H1 (cell line): Measurements from ENCODE around the gene CDC123. TPM values are rescaled to one million over a fixed set of nuclear protein-coding genes. Genes with fewer than 3 reads are reported as not detected.
"Not testable (repeated sequence)": the region's sequence is repeated elsewhere in the genome, so short reads cannot be mapped to it uniquely, and the experiment has no call there.

ENCODE experiments used
- CTCF ChIA-PET: fragments of 300-600 bp; sonication (Branson Sonifier 250); formaldehyde crosslinking; loops from one replicate; lab custom pipeline; 2021; ENCODE audit not compliant: partially characterized antibody; lab: Charles Lee
- POLR2A ChIA-PET: fragments of 300-600 bp; sonication (Branson Sonifier 250); formaldehyde crosslinking; loops from one replicate; lab custom pipeline; 2021; ENCODE audit warnings: inconsistent platforms; ENCODE audit not compliant: partially characterized antibody; lab: Charles Lee
- DNase-seq, 2 experiments: peaks; one replicate each; pipeline versions ENCODE4 v3.0.0 to v3.0.0-alpha.2; 2010 to 2022; ENCODE audit warnings: low spot score in 2 of 2, low read depth in 1 of 2, mixed read lengths in 1 of 2
- FAIRE-seq: peaks from 2 replicates; lab custom pipeline; 2011; peaks lifted over from hg19 to GRCh38; lab: Jason Lieb, UNC
- H2AFZ ChIP-seq: 2 replicates; pipeline ENCODE4 v1.8.1; 2012; ENCODE audit warnings: low read length, inconsistent platforms
- H2AK5ac ChIP-seq: 2 replicates; pipeline ENCODE4 v1.6.1; 2013; ENCODE audit warnings: low read depth, low read length
- H2BK120ac ChIP-seq: replicated peaks from 2 replicates; pipeline ENCODE3; 2013; ENCODE audit warnings: low read depth, low read length, inconsistent platforms
- H2BK12ac ChIP-seq: 2 replicates; pipeline ENCODE4 v1.6.1; 2013; ENCODE audit warnings: low read depth, low read length
- H2BK15ac ChIP-seq: 2 replicates; pipeline ENCODE4 v1.6.1; 2013; ENCODE audit warnings: low read length
- H2BK20ac ChIP-seq: 2 replicates; pipeline ENCODE4 v1.6.1; 2013; ENCODE audit warnings: low read length
- H2BK5ac ChIP-seq: 2 replicates; pipeline ENCODE4 v1.6.1; 2013; ENCODE audit warnings: low read depth, low read length
- H3K14ac ChIP-seq: 2 replicates; pipeline ENCODE4 v1.6.1; 2013; ENCODE audit warnings: inconsistent platforms; ENCODE audit not compliant: insufficient read length
- H3K18ac ChIP-seq: 2 replicates; pipeline ENCODE4 v1.6.1; 2013; ENCODE audit warnings: low read length; ENCODE audit errors: extremely low read depth
- H3K23ac ChIP-seq: 2 replicates; pipeline ENCODE4 v1.6.1; 2013; ENCODE audit warnings: inconsistent platforms; ENCODE audit not compliant: insufficient read length
- H3K23me2 ChIP-seq: 2 replicates; pipeline ENCODE4 v1.6.1; 2013; ENCODE audit warnings: low read depth, low read length
- H3K27ac ChIP-seq: 2 replicates; pipeline ENCODE4 v1.6.1; 2011; ENCODE audit warnings: low read depth, low read length, inconsistent platforms
- H3K27me3 ChIP-seq, 4 experiments: replicated peaks in 1 of 4; 1 replicate in 1 of 4; 2 replicates in 3 of 4; pipeline versions ENCODE4 v1.6.1 to v1.8.1; 2011 to 2013; ENCODE audit warnings: low read length in 3 of 4, mild to moderate bottlenecking in 3 of 4, inconsistent platforms in 2 of 4, mixed read lengths in 2 of 4, moderate library complexity in 1 of 4; ENCODE audit not compliant: control insufficient read depth in 3 of 4, insufficient read depth in 3 of 4; ENCODE audit errors: extremely low read depth in 1 of 4
- H3K36me3 ChIP-seq, 4 experiments: 2 replicates each; pipeline versions ENCODE4 v1.6.1 to v1.8.1; 2011 to 2013; ENCODE audit warnings: mild to moderate bottlenecking in 4 of 4, low read length in 3 of 4, moderate library complexity in 2 of 4, control low read depth in 1 of 4, inconsistent platforms in 1 of 4; ENCODE audit not compliant: insufficient read depth in 4 of 4, control insufficient read depth in 2 of 4
- H3K4ac ChIP-seq: replicated peaks from 2 replicates; pipeline ENCODE3; 2013; ENCODE audit warnings: low read length, low read depth, mixed read lengths, inconsistent platforms; ENCODE audit not compliant: insufficient read length
- H3K4me1 ChIP-seq, 4 experiments: replicated peaks in 1 of 4; 1 replicate in 1 of 4; 2 replicates in 3 of 4; pipeline versions ENCODE4 v1.6.1 to v1.8.1; 2011 to 2013; ENCODE audit warnings: low read length in 3 of 4, inconsistent platforms in 2 of 4, mixed read lengths in 1 of 4; ENCODE audit not compliant: insufficient read depth in 4 of 4, control insufficient read depth in 3 of 4
- H3K4me2 ChIP-seq, 2 experiments: 2 replicates each; pipeline versions ENCODE4 v1.6.1 to v1.8.1; 2011 to 2013; ENCODE audit warnings: low read depth in 2 of 2, low read length in 2 of 2, control low read depth in 1 of 2, inconsistent platforms in 1 of 2, mild to moderate bottlenecking in 1 of 2; ENCODE audit not compliant: insufficient read depth in 1 of 2
- H3K4me3 ChIP-seq, 4 experiments: fragments of 200-600, 300-600 bp in 1 of 4; sonication (generic), shearing (Covaris generic), sonication (Bioruptor Twin) in 1 of 4; 2 replicates each; pipeline versions ENCODE4 v1.5.1 to v1.8.1; 2011 to 2016; ENCODE audit warnings: low read length in 4 of 4, low read depth in 3 of 4, control low read depth in 2 of 4, inconsistent platforms in 2 of 4, mild to moderate bottlenecking in 2 of 4, mixed read lengths in 1 of 4, moderate library complexity in 1 of 4; ENCODE audit not compliant: insufficient read depth in 2 of 4; ENCODE audit errors: extremely low read depth in 1 of 4
- H3K56ac ChIP-seq: replicated peaks from 2 replicates; pipeline ENCODE3; 2013; ENCODE audit warnings: low read depth, mild to moderate bottlenecking, mixed read lengths, low read length, inconsistent platforms; ENCODE audit not compliant: insufficient read length
- H3K79me1 ChIP-seq: 2 replicates; pipeline ENCODE4 v1.6.1; 2013; ENCODE audit warnings: low read depth, low read length, control low read depth
- H3K79me2 ChIP-seq, 2 experiments: 2 replicates each; pipeline versions ENCODE4 v1.6.1 to v1.8.1; 2012 to 2013; ENCODE audit warnings: low read length in 2 of 2, mild to moderate bottlenecking in 2 of 2, inconsistent platforms in 1 of 2; ENCODE audit not compliant: insufficient read depth in 2 of 2, control insufficient read depth in 1 of 2
- H3K9ac ChIP-seq, 4 experiments: replicated peaks in 1 of 4; 1 replicate in 1 of 4; 2 replicates in 3 of 4; pipeline versions ENCODE4 v1.6.1 to v1.8.1; 2011 to 2013; ENCODE audit warnings: low read depth in 3 of 4, low read length in 3 of 4, control low read depth in 2 of 4, mild to moderate bottlenecking in 2 of 4, moderate library complexity in 2 of 4, inconsistent platforms in 1 of 4; ENCODE audit errors: extremely low read depth in 1 of 4
- H3K9me3 ChIP-seq, 2 experiments: 2 replicates each; pipeline versions ENCODE4 v1.6.1 to v1.8.1; 2012 to 2013; ENCODE audit warnings: mild to moderate bottlenecking in 2 of 2, moderate library complexity in 2 of 2, control low read depth in 1 of 2, inconsistent platforms in 1 of 2, low read depth in 1 of 2, low read length in 1 of 2, mixed read lengths in 1 of 2; ENCODE audit not compliant: insufficient read depth in 2 of 2
- H4K20me1 ChIP-seq, 2 experiments: replicated peaks in 1 of 2; 2 replicates each; pipeline versions ENCODE3 to v1.8.1; 2011 to 2013; ENCODE audit warnings: inconsistent platforms in 2 of 2, low read length in 2 of 2, mild to moderate bottlenecking in 1 of 2; ENCODE audit not compliant: insufficient read depth in 2 of 2, control insufficient read depth in 1 of 2
- H4K5ac ChIP-seq: 2 replicates; pipeline ENCODE4 v1.6.1; 2013; ENCODE audit warnings: low read length, low read depth, mixed read lengths, inconsistent platforms; ENCODE audit not compliant: insufficient read length
- H4K8ac ChIP-seq: 2 replicates; pipeline ENCODE4 v1.8.0; 2013; ENCODE audit warnings: mild to moderate bottlenecking, moderate library complexity, low read length, inconsistent platforms; ENCODE audit not compliant: insufficient read depth; ENCODE audit errors: extremely low read depth
- H4K91ac ChIP-seq: replicated peaks from 2 replicates; pipeline ENCODE3; 2013; ENCODE audit warnings: low read length, mixed read lengths, inconsistent platforms; ENCODE audit not compliant: insufficient read length
- WGBS, 2 experiments: shearing (Covaris generic) in 1 of 2; methylation state at CpG; one replicate each; pipeline versions ENCODE4 v1.1.6 to v1.1.7; 2013 to 2015; ENCODE audit warnings: low lambda C conversion rate in 2 of 2, mixed read lengths in 2 of 2, inconsistent platforms in 1 of 2, low coverage in 1 of 2, missing lambda C conversion rate in 1 of 2; ENCODE audit not compliant: insufficient replicate concordance in 2 of 2, insufficient coverage in 1 of 2, insufficient read length in 1 of 2; ENCODE audit errors: extremely low coverage in 1 of 2, missing lambda C conversion rate in 1 of 2; 5-methylcytosine and 5-hydroxymethylcytosine counted together
- polyA plus RNA-seq, 7 experiments: library from polyadenylated mRNA; depleted of rRNA in 3 of 7; stranded (reverse) in 5 of 7; unstranded in 2 of 7; fragments of >200 nt in 5 of 7; fragments of 200-250 nt in 2 of 7; gene quantifications; 1 replicate in 5 of 7; 2 replicates in 1 of 7; 4 replicates in 1 of 7; pipeline versions ENCODE4 v1.2.1 to v1.2.3, GENCODE V29; 2011 to 2013; ENCODE audit warnings: missing spikeins in 2 of 7, mixed read lengths in 2 of 7
- total RNA-seq: library from RNA; stranded (reverse); fragmentation: NEBNext Ultra II Directional; extraction: Animal tissue kit (Norgen Biotek cat#: 25700); gene quantifications from 2 replicates; pipeline ENCODE4 v1.2.1, GENCODE V29; 2021

Gene CDC123
- total and polyA plus RNA-seq, 2 of the 8 experiments (the other 6 are each of a cell fraction or from before 2014, with no cell fraction given): 115 to 202 TPM

GRCh38 chr10:12250702-12251101 lies 54.7 kb downstream of the CDC123 start:
- H3K23ac ChIP-seq, H3K27me3 ChIP-seq, FAIRE-seq, DNase-seq, H3K4me1 ChIP-seq, H3K9ac ChIP-seq, H4K5ac ChIP-seq, H4K91ac ChIP-seq, H3K4me2 ChIP-seq, H3K27ac ChIP-seq, H3K18ac ChIP-seq, H2BK12ac ChIP-seq, H3K9me3 ChIP-seq, H3K4ac ChIP-seq, H3K56ac ChIP-seq, H2AK5ac ChIP-seq, H2BK15ac ChIP-seq, H3K4me3 ChIP-seq, H3K23me2 ChIP-seq, H3K14ac ChIP-seq, H3K79me2 ChIP-seq, H4K8ac ChIP-seq, H4K20me1 ChIP-seq, H2BK120ac ChIP-seq, H2BK20ac ChIP-seq, H3K79me1 ChIP-seq, H2AFZ ChIP-seq, H2BK5ac ChIP-seq: not testable (repeated sequence)
- peaks cover 5 to 24% (median 14%) of the 10 kb centered on the region in 4 experiments for H3K36me3 ChIP-seq
- CTCF ChIA-PET: interaction anchor here (1.2 to 1.6 kb wide), 2 partner anchors 8 to 461 kb away, joined by 3 read pairs; no protein-coding TSS in a partner anchor
- POLR2A ChIA-PET: interaction anchor here (1.3 to 1.4 kb wide), 2 partner anchors 22 to 55 kb away, joined by 5 to 6 read pairs; partner anchors contain the start of genes CDC123 and NUDT5
- WGBS, 2 experiments: 86% methylated on average over 5 of the region's 5 CpGs; no CpG with 5 or more reads in 1 of the 2 experiments
